K562 (cell line): ENCODE results near the gene PPP1R13L. TPM values are rescaled to one million over a fixed set of nuclear protein-coding genes. Genes with fewer than 3 reads are reported as not detected.

Source experiments
- ATAC-seq: fragments of 200-7000 bp; cut with Tn5 transposase; 3 replicates; pipeline ENCODE4 v1.9.1; 2020; ENCODE audit warnings: moderate library complexity
- BruUV-seq: library from RNA; stranded (reverse); fragments of 400-500 nt; replicated peaks from 2 replicates; lab custom pipeline; 2021; lab: Mats Ljungman, UMichigan
- CTCF ChIA-PET: fragments of 300-600 bp; formaldehyde crosslinking; extraction: SDS; loops from one replicate; lab custom pipeline; 2021; ENCODE audit warnings: low intra/inter-chr PET ratio; lab: Yijun Ruan, JAX
- POLR2A ChIA-PET: fragments of 300-600, 350-650 bp; sonication (Branson Sonifier 250); formaldehyde crosslinking; extraction: SDS; loops from one replicate; lab custom pipeline; 2021; ENCODE audit warnings: antibody characterized with exemption, inconsistent platforms; lab: Yijun Ruan, JAX
- DNase-seq, 4 experiments: peaks; one replicate each; pipeline versions ENCODE4 v3.0.0 to v3.0.0-alpha.2; 2011 to 2018; ENCODE audit warnings: low spot score in 3 of 4, mixed read lengths in 3 of 4; ENCODE audit errors: extremely low read depth in 1 of 4
- FAIRE-seq: peaks from 2 replicates; lab custom pipeline; 2011; peaks lifted over from hg19 to GRCh38; lab: Jason Lieb, UNC
- H2AFZ ChIP-seq: 2 replicates; pipeline ENCODE4 v1.6.0; 2011; ENCODE audit warnings: low read depth, low read length, control low read depth, inconsistent platforms
- H3K27ac ChIP-seq: fragments of 200-600 bp; 3 replicates; pipeline ENCODE4 v1.8.0; 2011; ENCODE audit warnings: low read depth, mild to moderate bottlenecking, control low read depth, inconsistent platforms, low read length, moderate library complexity, mixed read lengths; ENCODE audit errors: extremely low read depth
- H3K27me3 ChIP-seq, 2 experiments: fragments of 300-600 bp in 1 of 2; 2 replicates in 1 of 2; 3 replicates in 1 of 2; pipeline versions ENCODE4 v1.6.0 to v1.8.0; 2011; ENCODE audit warnings: inconsistent platforms in 2 of 2, low read length in 2 of 2, mild to moderate bottlenecking in 1 of 2, mixed read lengths in 1 of 2, moderate library complexity in 1 of 2; ENCODE audit not compliant: control insufficient read depth in 2 of 2, insufficient read depth in 2 of 2
- H3K36me3 ChIP-seq: fragments of 300-600 bp; 3 replicates; pipeline ENCODE4 v1.8.0; 2011; ENCODE audit warnings: mild to moderate bottlenecking, low read length, inconsistent platforms; ENCODE audit not compliant: control insufficient read depth, insufficient read depth
- H3K4me1 ChIP-seq, 2 experiments: fragments of 200-600 bp in 1 of 2; replicated peaks in 1 of 2; 2 replicates in 1 of 2; 3 replicates in 1 of 2; pipeline versions ENCODE4 v1.5.1 to v1.8.0; 2011; ENCODE audit warnings: inconsistent platforms in 2 of 2, low read length in 2 of 2, mild to moderate bottlenecking in 1 of 2, mixed read lengths in 1 of 2, moderate library complexity in 1 of 2; ENCODE audit not compliant: control insufficient read depth in 2 of 2, insufficient read depth in 2 of 2
- H3K4me2 ChIP-seq: 2 replicates; pipeline ENCODE4 v1.6.1; 2011; ENCODE audit warnings: low read length, control low read depth, inconsistent platforms, mixed read lengths; ENCODE audit not compliant: insufficient read depth
- H3K4me3 ChIP-seq: fragments of 200-600 bp; sonication (generic), shearing (Covaris generic); 2 replicates; pipeline ENCODE4 v1.5.1; 2016; ENCODE audit warnings: control low read depth, inconsistent platforms
- H3K79me2 ChIP-seq: fragments of 200-600 bp; 3 replicates; pipeline ENCODE4 v1.8.0; 2011; ENCODE audit warnings: low read length, inconsistent platforms; ENCODE audit not compliant: control insufficient read depth, insufficient read depth
- H3K9ac ChIP-seq, 2 experiments: 2 replicates each; pipeline versions ENCODE4 v1.6.0 to v1.6.1; 2011; ENCODE audit warnings: low read depth in 2 of 2, low read length in 2 of 2, control low read depth in 1 of 2, inconsistent platforms in 1 of 2, mild to moderate bottlenecking in 1 of 2, mixed read lengths in 1 of 2; ENCODE audit not compliant: insufficient read depth in 1 of 2
- H3K9me1 ChIP-seq: one replicate; pipeline ENCODE4 v1.6.0; 2011; ENCODE audit warnings: inconsistent platforms, mild to moderate bottlenecking, low read length, moderate library complexity; ENCODE audit not compliant: control insufficient read depth, insufficient read depth
- H3K9me3 ChIP-seq: replicated peaks from 2 replicates; pipeline ENCODE4 v1.5.1; 2011; ENCODE audit warnings: low read depth, low read length, inconsistent platforms; ENCODE audit not compliant: control insufficient read depth, insufficient read depth
- H4K20me1 ChIP-seq: replicated peaks from 2 replicates; pipeline ENCODE4 v1.6.1; 2011; ENCODE audit warnings: low read length, inconsistent platforms, mixed read lengths; ENCODE audit not compliant: control insufficient read depth, insufficient read depth
- FOXA3 ChIP-seq, 2 experiments: fragments of 450-650 bp in 1 of 2; sonication (generic) in 1 of 2; formaldehyde crosslinking; IDR thresholded peaks in 1 of 2; conservative IDR thresholded peaks in 1 of 2; 2 replicates each; pipeline versions ENCODE4 v1.4.0 to v1.8.0; 2020 to 2022; ENCODE audit warnings: mild to moderate bottlenecking in 2 of 2, missing genetic modification reagents in 1 of 2
- HOMEZ ChIP-seq: fragments of 250-450 bp; sonication (Bioruptor Pico); IDR thresholded peaks from 2 replicates; pipeline ENCODE4 v1.4.0; 2020; ENCODE audit warnings: mild to moderate bottlenecking, moderate library complexity
- KDM2B ChIP-seq: fragments of 250-450 bp; sonication (Bioruptor Pico); IDR thresholded peaks from 2 replicates; pipeline ENCODE4 v1.8.0; 2021; ENCODE audit warnings: mild to moderate bottlenecking, moderate library complexity
- KDM4B ChIP-seq, 2 experiments: fragments of 450-650 bp in 1 of 2; sonication (generic) in 1 of 2; IDR thresholded peaks; 2 replicates each; pipeline ENCODE4 v1.6.1; 2016 to 2017; ENCODE audit warnings: borderline replicate concordance in 2 of 2, antibody characterized with exemption in 1 of 2, low read depth in 1 of 2, mild to moderate bottlenecking in 1 of 2
- SMARCE1 ChIP-seq: fragments of 450-650 bp; IDR thresholded peaks from 2 replicates; pipeline ENCODE4 v1.7.1; 2016; ENCODE audit warnings: mild to moderate bottlenecking
- TARDBP ChIP-seq: fragments of 450-650 bp; IDR thresholded peaks from 2 replicates; pipeline ENCODE4 v1.6.1; 2016
- TFAP4 ChIP-seq: sonication (generic); formaldehyde crosslinking; IDR thresholded peaks from 2 replicates; pipeline ENCODE4 v1.8.0; 2022; ENCODE audit warnings: missing genetic modification reagents, mild to moderate bottlenecking, moderate library complexity, borderline replicate concordance
- TOE1 ChIP-seq, 2 experiments: fragments of 450-650 bp in 1 of 2; sonication (generic) in 1 of 2; formaldehyde crosslinking in 1 of 2; IDR thresholded peaks; 2 replicates each; pipeline versions ENCODE4 v1.7.1 to v1.8.0; 2016 to 2022; ENCODE audit warnings: borderline replicate concordance in 2 of 2, mild to moderate bottlenecking in 2 of 2, antibody characterized with exemption in 1 of 2, inconsistent platforms in 1 of 2, low read depth in 1 of 2, missing genetic modification reagents in 1 of 2, moderate library complexity in 1 of 2
- ZNF3 ChIP-seq: fragments of 250-450 bp; sonication (Bioruptor Pico); IDR thresholded peaks from 2 replicates; pipeline ENCODE4 v1.5.0; 2021; ENCODE audit warnings: mild to moderate bottlenecking, moderate library complexity
- ZNF561 ChIP-seq: fragments of 450-650 bp; formaldehyde crosslinking; conservative IDR thresholded peaks from 2 replicates; pipeline ENCODE4 v1.4.0; 2020; ENCODE audit warnings: mild to moderate bottlenecking, moderate library complexity
- ZNF695 ChIP-seq: fragments of 450-650 bp; formaldehyde crosslinking; IDR thresholded peaks from 2 replicates; pipeline ENCODE4 v1.4.0; 2020; ENCODE audit warnings: mild to moderate bottlenecking, moderate library complexity
- WGBS: fragments of 100-300 bp; shearing (Covaris generic); methylation state at CpG from one replicate; pipeline ENCODE4 v1.1.6; 2016; ENCODE audit warnings: low coverage, mixed read lengths; ENCODE audit not compliant: insufficient coverage; ENCODE audit errors: missing lambda C conversion rate; 5-methylcytosine and 5-hydroxymethylcytosine counted together
- in situ Hi-C: fragments of 300-500 bp; cut with MboI; formaldehyde crosslinking; loops from 4 replicates; pipeline ENCODE4 v1.15.0; 2018; ENCODE audit warnings: inconsistent platforms, mixed read lengths
- intact Hi-C: fragments of 100-400 bp; cut with micrococcal nuclease; formaldehyde crosslinking; loops from 2 replicates; pipeline ENCODE4 v1.14.2; 2022
- polyA plus RNA-seq, 8 experiments: library from polyadenylated mRNA; depleted of rRNA in 4 of 8; stranded (reverse) in 5 of 8; unstranded in 3 of 8; fragments of >200 nt; fragmentation: Nextera tagmentation in 2 of 8; fragmentation: Illumina TruSeq in 1 of 8; extraction: Ambion mirVana in 2 of 8; extraction: Trizol in 1 of 8; gene quantifications; 2 replicates each; pipeline versions ENCODE4 v1.2.1 to v1.2.3, GENCODE V29; 2011 to 2014; ENCODE audit warnings: inconsistent platforms in 1 of 8, missing spikeins in 1 of 8
- total RNA-seq, 7 experiments: library from RNA; depleted of rRNA in 6 of 7; stranded (reverse); fragments of >200 nt in 6 of 7; fragmentation: Illumina TruSeq in 2 of 7; extraction: Trizol in 2 of 7; gene quantifications; 2 replicates each; pipeline versions ENCODE4 v1.2.1 to v1.2.3, GENCODE V29; 2011 to 2021; ENCODE audit warnings: low replicate concordance in 1 of 7
- TF ChIP-seq, protein P1 (sequence below): fragments of 450-650 bp; formaldehyde crosslinking; IDR thresholded peaks from 2 replicates; pipeline ENCODE4 v1.4.0; 2022; ENCODE audit warnings: missing genetic modification characterization
- TF ChIP-seq, protein P2 (sequence below): sonication (generic); formaldehyde crosslinking; IDR thresholded peaks from 2 replicates; pipeline ENCODE4 v1.8.0; 2023; ENCODE audit warnings: mild to moderate bottlenecking, missing genetic modification reagents

The PPP1R13L gene
- total and polyA plus RNA-seq, 9 of the 15 experiments (the other 6 are each of a cell fraction or from before 2014, with no cell fraction given), result 0.32 to 6.7 (median 2.0) TPM

DNA sequence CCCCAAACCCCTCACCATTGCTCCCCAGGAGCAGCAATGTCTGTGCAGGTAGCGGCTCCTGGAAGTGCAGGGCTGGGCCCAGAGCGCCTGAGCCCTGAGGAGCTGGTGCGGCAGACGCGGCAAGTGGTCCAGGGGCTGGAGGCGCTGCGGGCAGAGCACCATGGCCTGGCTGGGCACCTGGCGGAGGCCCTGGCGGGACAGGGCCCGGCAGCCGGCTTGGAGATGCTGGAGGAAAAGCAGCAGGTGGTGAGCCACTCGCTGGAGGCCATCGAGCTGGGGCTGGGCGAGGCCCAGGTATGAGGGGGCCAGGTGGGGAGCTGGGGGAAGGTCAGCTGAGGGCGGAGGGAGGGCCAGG lies 59.4 kb downstream of the PPP1R13L start:
- no peak overlapping the region for H3K4me3 ChIP-seq
- intact Hi-C loops, result no loop called here
- DNase-seq, result no peak
- POLR2A ChIA-PET, result interaction anchor here (0.6 to 2.5 kb wide), 3 partner anchors 9 to 296 kb away, joined by 3 to 6 read pairs (median 4); no protein-coding TSS in a partner anchor
- no peak overlapping the region for H2AFZ ChIP-seq
- in situ Hi-C loops, result no loop called here
- H3K79me2 ChIP-seq, result no peaks in the 10 kb centered on the region
- no peaks in the 10 kb centered on the region for H3K9me3 ChIP-seq
- H3K4me2 ChIP-seq, result no peak overlapping the region
- no peaks in the 10 kb centered on the region for H3K9me1 ChIP-seq
- no peak overlapping the region for H3K27ac ChIP-seq
- TF ChIP-seq ZNF695, result no peak
- TF ChIP-seq TOE1 (IDR thresholded peaks at IDR 0.05; ENCODE audit: borderline replicate concordance), result no peak
- no peak for TF ChIP-seq TOE1 (CRISPR knock-in tag; IDR thresholded peaks at IDR 0.05; ENCODE audit: borderline replicate concordance, low read depth)
- no peak for TF ChIP-seq KDM4B (IDR thresholded peaks at IDR 0.05; ENCODE audit: borderline replicate concordance in 2 of 2, low read depth in 1 of 2)
- no peak for TF ChIP-seq ZNF3 (CRISPR knock-in tag)
- no peak for TF ChIP-seq HOMEZ (CRISPR knock-in tag)
- no peak for TF ChIP-seq KDM2B
- TF ChIP-seq FOXA3 (CRISPR knock-in tag; conservative IDR thresholded peaks at IDR 0.05 in 1 of 2, IDR thresholded peaks at IDR 0.05 in 1 of 2), result no peak
- TF ChIP-seq ZNF561 (CRISPR knock-in tag), result no peak
- TF ChIP-seq SMARCE1, result no peak
- no peak for TF ChIP-seq TFAP4
- TF ChIP-seq, protein P1, sequence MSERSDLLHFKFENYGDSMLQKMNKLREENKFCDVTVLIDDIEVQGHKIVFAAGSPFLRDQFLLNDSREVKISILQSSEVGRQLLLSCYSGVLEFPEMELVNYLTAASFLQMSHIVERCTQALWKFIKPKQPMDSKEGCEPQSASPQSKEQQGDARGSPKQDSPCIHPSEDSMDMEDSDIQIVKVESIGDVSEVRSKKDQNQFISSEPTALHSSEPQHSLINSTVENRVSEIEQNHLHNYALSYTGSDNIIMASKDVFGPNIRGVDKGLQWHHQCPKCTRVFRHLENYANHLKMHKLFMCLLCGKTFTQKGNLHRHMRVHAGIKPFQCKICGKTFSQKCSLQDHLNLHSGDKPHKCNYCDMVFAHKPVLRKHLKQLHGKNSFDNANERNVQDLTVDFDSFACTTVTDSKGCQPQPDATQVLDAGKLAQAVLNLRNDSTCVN (CRISPR knock-in tag), result no peak
- TF ChIP-seq, protein P2, sequence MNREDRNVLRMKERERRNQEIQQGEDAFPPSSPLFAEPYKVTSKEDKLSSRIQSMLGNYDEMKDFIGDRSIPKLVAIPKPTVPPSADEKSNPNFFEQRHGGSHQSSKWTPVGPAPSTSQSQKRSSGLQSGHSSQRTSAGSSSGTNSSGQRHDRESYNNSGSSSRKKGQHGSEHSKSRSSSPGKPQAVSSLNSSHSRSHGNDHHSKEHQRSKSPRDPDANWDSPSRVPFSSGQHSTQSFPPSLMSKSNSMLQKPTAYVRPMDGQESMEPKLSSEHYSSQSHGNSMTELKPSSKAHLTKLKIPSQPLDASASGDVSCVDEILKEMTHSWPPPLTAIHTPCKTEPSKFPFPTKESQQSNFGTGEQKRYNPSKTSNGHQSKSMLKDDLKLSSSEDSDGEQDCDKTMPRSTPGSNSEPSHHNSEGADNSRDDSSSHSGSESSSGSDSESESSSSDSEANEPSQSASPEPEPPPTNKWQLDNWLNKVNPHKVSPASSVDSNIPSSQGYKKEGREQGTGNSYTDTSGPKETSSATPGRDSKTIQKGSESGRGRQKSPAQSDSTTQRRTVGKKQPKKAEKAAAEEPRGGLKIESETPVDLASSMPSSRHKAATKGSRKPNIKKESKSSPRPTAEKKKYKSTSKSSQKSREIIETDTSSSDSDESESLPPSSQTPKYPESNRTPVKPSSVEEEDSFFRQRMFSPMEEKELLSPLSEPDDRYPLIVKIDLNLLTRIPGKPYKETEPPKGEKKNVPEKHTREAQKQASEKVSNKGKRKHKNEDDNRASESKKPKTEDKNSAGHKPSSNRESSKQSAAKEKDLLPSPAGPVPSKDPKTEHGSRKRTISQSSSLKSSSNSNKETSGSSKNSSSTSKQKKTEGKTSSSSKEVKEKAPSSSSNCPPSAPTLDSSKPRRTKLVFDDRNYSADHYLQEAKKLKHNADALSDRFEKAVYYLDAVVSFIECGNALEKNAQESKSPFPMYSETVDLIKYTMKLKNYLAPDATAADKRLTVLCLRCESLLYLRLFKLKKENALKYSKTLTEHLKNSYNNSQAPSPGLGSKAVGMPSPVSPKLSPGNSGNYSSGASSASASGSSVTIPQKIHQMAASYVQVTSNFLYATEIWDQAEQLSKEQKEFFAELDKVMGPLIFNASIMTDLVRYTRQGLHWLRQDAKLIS (CRISPR knock-in tag), result no peak
- TF ChIP-seq TARDBP, result no peak
- H3K27me3 ChIP-seq, result peaks cover 8 to 13% of the 10 kb centered on the region in 2 experiments; a peak in 3 of 5 replicates
- peaks cover 10% of the 10 kb centered on the region; the same call in 1 of the 3 replicates for H3K36me3 ChIP-seq
- BruUV-seq, result no TSS peak
- H3K4me1 ChIP-seq, result peaks cover 2 to 61% of the 10 kb centered on the region in 2 experiments; a peak in 4 of 5 replicates
- no peak overlapping the region for H3K9ac ChIP-seq
- 76% methylated on average over 10 of the region's 15 CpGs for WGBS
- no peak for ATAC-seq
- CTCF ChIA-PET, result no interaction called here
- no peak for FAIRE-seq
- H4K20me1 ChIP-seq, result peaks cover 3% of the 10 kb centered on the region; the same call in 1 of the 2 replicates
